Endodermal cell (in vitro differentiated cells): ENCODE data around the gene TTC34. TPM values are rescaled to one million over a fixed set of nuclear protein-coding genes. Genes with fewer than 3 reads are reported as not detected.

ENCODE experiments used
- DNase-seq: peaks from one replicate; pipeline ENCODE4 v3.0.0-alpha.2; 2017
- H3K27ac ChIP-seq: 2 replicates; pipeline ENCODE4 v1.5.1; 2013; ENCODE audit warnings: mild to moderate bottlenecking, low read depth, low read length, moderate library complexity
- H3K27me3 ChIP-seq: 2 replicates; pipeline ENCODE4 v1.6.1; 2013; ENCODE audit warnings: mild to moderate bottlenecking, low read length, moderate library complexity; ENCODE audit not compliant: insufficient read depth, control insufficient read depth, poor library complexity, severe bottlenecking
- H3K36me3 ChIP-seq: 2 replicates; pipeline ENCODE4 v1.7.0; 2013; ENCODE audit warnings: mild to moderate bottlenecking, low read length, moderate library complexity; ENCODE audit not compliant: control insufficient read depth, insufficient read depth
- H3K4me1 ChIP-seq: one replicate; pipeline ENCODE4 v1.7.0; 2013; ENCODE audit warnings: low read length; ENCODE audit not compliant: control insufficient read depth, insufficient read depth
- H3K4me3 ChIP-seq: 2 replicates; pipeline ENCODE4 v1.5.1; 2013; ENCODE audit warnings: mild to moderate bottlenecking, low read length, moderate library complexity
- H3K9ac ChIP-seq: 2 replicates; pipeline ENCODE4 v1.6.1; 2013; ENCODE audit warnings: mild to moderate bottlenecking, low read length, moderate library complexity; ENCODE audit not compliant: poor library complexity, severe bottlenecking; ENCODE audit errors: extremely low read depth
- H3K9me3 ChIP-seq: 2 replicates; pipeline ENCODE4 v1.6.1; 2013; ENCODE audit warnings: mild to moderate bottlenecking, low read length, moderate library complexity; ENCODE audit not compliant: control insufficient read depth
- H3K27ac Mint-ChIP-seq: 2 replicates; pipeline ENCODE4 v1.8.0; 2020; ENCODE audit warnings: mixed read lengths
- H3K27me3 Mint-ChIP-seq: 2 replicates; pipeline ENCODE4 v1.8.0; 2021; ENCODE audit warnings: mild to moderate bottlenecking, mixed read lengths; ENCODE audit not compliant: insufficient read depth
- H3K36me3 Mint-ChIP-seq: 2 replicates; pipeline ENCODE4 v1.8.0; 2020; ENCODE audit warnings: low read depth, mixed read lengths
- H3K4me1 Mint-ChIP-seq: 2 replicates; pipeline ENCODE4 v1.8.0; 2020; ENCODE audit warnings: mixed read lengths
- H3K4me3 Mint-ChIP-seq: 2 replicates; pipeline ENCODE4 v1.8.0; 2020; ENCODE audit warnings: mild to moderate bottlenecking, moderate library complexity, mixed read lengths
- H3K9me3 Mint-ChIP-seq: 2 replicates; pipeline ENCODE4 v1.8.0; 2020; ENCODE audit warnings: mild to moderate bottlenecking, mixed read lengths
- WGBS, 2 experiments: methylation state at CpG; one replicate each; pipeline versions ENCODE4 v1.1.5 to v1.1.7; 2013; ENCODE audit warnings: missing lambda C conversion rate in 2 of 2, mixed read lengths in 1 of 2; ENCODE audit not compliant: insufficient coverage in 1 of 2, insufficient read length in 1 of 2; 5-methylcytosine and 5-hydroxymethylcytosine counted together
- total RNA-seq, 2 donors: library from RNA; stranded (reverse); fragmentation: NEBNext Ultra II Directional in 1 of 2; extraction: Animal tissue kit (Norgen Biotek cat#: 25700) in 1 of 2; gene quantifications; 2 replicates in 1 of 2; 3 replicates in 1 of 2; pipeline ENCODE4 v1.2.1, GENCODE V29; 2021
- TF ChIP-seq, protein P1 (sequence below): fragments of 200-600 bp; sonication (generic); conservative IDR thresholded peaks from 2 replicates; pipeline ENCODE4 v1.5.0; 2021; ENCODE audit warnings: antibody characterized with exemption, mild to moderate bottlenecking

The TTC34 gene
- total RNA-seq, 2 donors from 2014 or later: 2.4 to 3.1 TPM

DNA sequence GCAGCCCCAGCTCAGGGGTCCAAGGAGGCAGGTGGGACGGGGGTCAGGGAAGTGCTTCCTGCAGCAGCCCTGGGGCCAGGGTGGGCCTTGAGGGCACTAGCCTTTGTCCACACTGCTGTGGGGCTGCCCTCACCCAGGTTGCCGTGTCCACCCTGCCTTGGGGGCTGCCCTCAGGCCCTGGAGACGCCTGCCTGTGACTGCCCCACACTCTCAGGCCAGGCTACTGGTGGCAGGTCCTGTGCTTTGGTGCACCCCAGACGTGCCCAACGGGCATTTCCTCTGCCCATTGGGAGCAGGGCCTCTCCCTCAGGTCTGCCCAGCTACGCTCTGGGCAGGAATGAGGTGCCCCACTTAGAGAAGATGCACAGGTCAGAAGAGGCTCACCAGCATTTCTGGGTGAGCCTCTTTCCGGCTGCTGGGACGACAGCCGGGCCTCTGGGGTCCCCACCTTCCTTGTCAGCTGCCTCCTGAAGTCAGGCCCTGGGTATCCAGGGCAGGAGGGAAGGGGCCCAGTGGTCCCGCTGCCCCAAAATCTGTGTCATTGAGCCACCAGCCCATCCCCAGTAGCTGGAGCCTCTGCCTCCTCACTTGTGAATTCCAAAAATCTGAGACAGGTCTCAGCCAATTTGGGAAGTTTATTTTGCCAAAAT lies 166.0 kb downstream of the TTC34 start:
- Mint-ChIP-seq H3K9me3 (peaks cover 19% of the 10 kb centered on the region), H3K27me3 (peaks cover 73% of the 10 kb centered on the region), H3K36me3 (no peaks in the 10 kb centered on the region), H3K27ac (no peak overlapping the region), H3K4me3 (no peak overlapping the region), H3K4me1 (no peaks in the 10 kb centered on the region)
- peaks cover 15% of the 10 kb centered on the region for H3K9me3 ChIP-seq
- H3K9ac ChIP-seq: no peak overlapping the region
- WGBS, 2 experiments: 79 to 89% methylated on average over 7 to 10 of the region's 10 CpGs
- no peak overlapping the region for H3K27ac ChIP-seq
- no peak overlapping the region for H3K4me3 ChIP-seq
- H3K36me3 ChIP-seq: no peaks in the 10 kb centered on the region
- DNase-seq: no peak
- no peaks in the 10 kb centered on the region for H3K4me1 ChIP-seq
- peaks cover 4% of the 10 kb centered on the region for H3K27me3 ChIP-seq
- TF ChIP-seq, protein P1, sequence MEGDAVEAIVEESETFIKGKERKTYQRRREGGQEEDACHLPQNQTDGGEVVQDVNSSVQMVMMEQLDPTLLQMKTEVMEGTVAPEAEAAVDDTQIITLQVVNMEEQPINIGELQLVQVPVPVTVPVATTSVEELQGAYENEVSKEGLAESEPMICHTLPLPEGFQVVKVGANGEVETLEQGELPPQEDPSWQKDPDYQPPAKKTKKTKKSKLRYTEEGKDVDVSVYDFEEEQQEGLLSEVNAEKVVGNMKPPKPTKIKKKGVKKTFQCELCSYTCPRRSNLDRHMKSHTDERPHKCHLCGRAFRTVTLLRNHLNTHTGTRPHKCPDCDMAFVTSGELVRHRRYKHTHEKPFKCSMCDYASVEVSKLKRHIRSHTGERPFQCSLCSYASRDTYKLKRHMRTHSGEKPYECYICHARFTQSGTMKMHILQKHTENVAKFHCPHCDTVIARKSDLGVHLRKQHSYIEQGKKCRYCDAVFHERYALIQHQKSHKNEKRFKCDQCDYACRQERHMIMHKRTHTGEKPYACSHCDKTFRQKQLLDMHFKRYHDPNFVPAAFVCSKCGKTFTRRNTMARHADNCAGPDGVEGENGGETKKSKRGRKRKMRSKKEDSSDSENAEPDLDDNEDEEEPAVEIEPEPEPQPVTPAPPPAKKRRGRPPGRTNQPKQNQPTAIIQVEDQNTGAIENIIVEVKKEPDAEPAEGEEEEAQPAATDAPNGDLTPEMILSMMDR: no peak

DNA sequence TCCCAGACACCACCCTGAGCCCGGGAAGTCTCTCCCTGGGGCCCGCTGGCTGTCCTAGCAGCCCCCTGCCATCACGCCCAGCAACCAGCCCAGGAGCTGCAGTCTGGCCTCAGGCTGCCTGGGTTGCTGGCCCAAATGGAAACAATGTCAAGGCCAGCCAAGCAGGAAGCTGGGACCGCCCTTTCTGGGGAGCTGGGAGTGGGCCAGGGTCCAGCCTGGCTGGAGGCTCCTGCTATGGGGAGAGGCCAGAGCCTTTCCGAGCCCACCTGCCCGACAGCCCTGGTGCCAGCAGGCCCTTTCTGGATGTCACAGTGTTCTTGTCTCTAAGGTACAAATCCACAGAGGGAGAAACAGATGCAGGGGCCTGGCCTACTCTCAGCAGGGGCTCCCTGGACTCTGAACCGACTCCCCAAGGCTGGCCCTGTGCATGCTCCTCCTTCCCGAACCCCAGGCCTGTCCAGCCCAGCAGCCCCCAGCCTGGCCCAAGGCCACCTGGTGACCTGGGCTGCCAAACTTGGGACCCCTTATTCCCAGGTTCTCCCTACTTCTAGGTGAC lies 167.5 kb downstream of the TTC34 start:
- peaks cover 19% of the 10 kb centered on the region for H3K27me3 ChIP-seq
- no peaks in the 10 kb centered on the region for H3K36me3 Mint-ChIP-seq
- H3K9ac ChIP-seq: no peak overlapping the region
- no peaks in the 10 kb centered on the region for H3K4me1 Mint-ChIP-seq
- H3K27ac Mint-ChIP-seq: no peak overlapping the region
- H3K36me3 ChIP-seq: no peaks in the 10 kb centered on the region
- no peaks in the 10 kb centered on the region for H3K4me1 ChIP-seq
- TF ChIP-seq, protein P1: no peak
- peaks cover 20% of the 10 kb centered on the region for H3K9me3 ChIP-seq
- peaks cover 19% of the 10 kb centered on the region for H3K9me3 Mint-ChIP-seq
- 89 to 95% methylated on average over 4 to 8 of the region's 8 CpGs for WGBS, 2 experiments
- H3K4me3 ChIP-seq: no peak overlapping the region
- H3K4me3 Mint-ChIP-seq: no peak overlapping the region
- no peak overlapping the region for H3K27ac ChIP-seq
- peaks cover 82% of the 10 kb centered on the region for H3K27me3 Mint-ChIP-seq
- no peak for DNase-seq

DNA sequence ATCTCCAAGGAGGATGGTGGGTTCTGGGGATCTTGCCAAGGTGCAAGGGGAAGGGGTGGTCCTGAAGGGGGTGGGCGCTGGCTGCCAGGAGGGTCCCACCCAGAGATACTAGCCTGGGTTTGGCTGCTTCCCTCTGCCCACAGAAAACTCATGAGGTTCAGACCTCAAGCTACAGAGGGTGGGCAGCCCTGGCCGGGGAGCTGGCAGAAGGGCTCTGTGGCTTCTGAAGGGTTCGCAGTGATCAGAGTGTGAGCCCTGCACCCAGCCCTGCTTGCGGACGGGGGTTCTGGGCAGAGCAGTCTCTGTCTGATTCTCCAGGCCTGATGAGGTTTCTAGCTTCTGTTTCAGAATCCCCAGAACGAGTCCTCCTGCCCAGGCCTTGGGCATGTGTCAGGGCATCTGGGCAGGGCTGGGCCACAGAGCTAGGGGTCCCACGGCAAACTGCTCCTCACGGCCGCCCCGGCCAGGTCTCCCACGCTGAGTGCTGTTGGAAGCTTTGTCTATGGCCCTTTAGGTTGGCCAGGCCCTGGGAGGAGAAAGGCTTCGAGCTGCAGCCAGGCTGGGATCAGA lies 168.0 kb downstream of the TTC34 start:
- Histone ChIP-seq H3K27ac (no peak overlapping the region), H3K4me3 (no peak overlapping the region), H3K9me3 (peaks cover 20% of the 10 kb centered on the region), H3K27me3 (peaks cover 21% of the 10 kb centered on the region), H3K36me3 (no peaks in the 10 kb centered on the region), H3K4me1 (no peaks in the 10 kb centered on the region), H3K9ac (no peak overlapping the region)
- no peak overlapping the region for H3K4me3 Mint-ChIP-seq
- peaks cover 19% of the 10 kb centered on the region for H3K9me3 Mint-ChIP-seq
- 88 to 94% methylated on average over 11 to 12 of the region's 12 CpGs for WGBS, 2 experiments
- no peak overlapping the region for H3K27ac Mint-ChIP-seq
- H3K4me1 Mint-ChIP-seq: no peaks in the 10 kb centered on the region
- DNase-seq: no peak
- H3K27me3 Mint-ChIP-seq: peaks cover 81% of the 10 kb centered on the region
- TF ChIP-seq, protein P1: no peak
- H3K36me3 Mint-ChIP-seq: no peaks in the 10 kb centered on the region
